Neural progenitor cell (in vitro differentiated cells): ENCODE data around the gene NTRK3. TPM values are rescaled to one million over a fixed set of nuclear protein-coding genes. Genes with fewer than 3 reads are reported as not detected.

Experiments
- DNase-seq: peaks from one replicate; pipeline ENCODE4 v3.0.0-alpha.2; 2016; ENCODE audit warnings: low spot score
- H2AFZ ChIP-seq: fragments of 200-600 bp; sonication (generic); replicated peaks from 2 replicates; pipeline ENCODE4 v1.6.1; 2016; ENCODE audit warnings: antibody characterized with exemption
- H3F3A ChIP-seq: fragments of 200-600 bp; sonication (generic); 2 replicates; pipeline ENCODE4 v1.6.1; 2016; ENCODE audit warnings: antibody characterized with exemption, low read depth
- H3K27ac ChIP-seq: fragments of 200-600 bp; sonication (generic); 2 replicates; pipeline ENCODE4 v1.5.1; 2016; ENCODE audit warnings: mild to moderate bottlenecking
- H3K27me3 ChIP-seq: fragments of 200-600 bp; sonication (generic); 2 replicates; pipeline ENCODE4 v1.6.1; 2016; ENCODE audit warnings: mild to moderate bottlenecking, moderate library complexity
- H3K36me3 ChIP-seq: fragments of 200-600 bp; sonication (generic); 2 replicates; pipeline ENCODE4 v1.5.1; 2016
- H3K4me1 ChIP-seq: fragments of 200-600 bp; sonication (generic); 2 replicates; pipeline ENCODE4 v1.6.1; 2016; ENCODE audit warnings: mixed run types
- H3K4me2 ChIP-seq: fragments of 200-600 bp; sonication (generic); 2 replicates; pipeline ENCODE4 v1.6.1; 2016
- H3K4me3 ChIP-seq: fragments of 200-600 bp; sonication (generic); 2 replicates; pipeline ENCODE4 v1.5.1; 2016
- H3K79me2 ChIP-seq: fragments of 200-600 bp; sonication (generic); 2 replicates; pipeline ENCODE4 v1.6.1; 2016; ENCODE audit warnings: low read depth
- H3K9ac ChIP-seq: fragments of 200-600 bp; sonication (generic); 2 replicates; pipeline ENCODE4 v1.6.1; 2016
- H3K9me3 ChIP-seq: fragments of 200-600 bp; sonication (generic); 2 replicates; pipeline ENCODE4 v1.5.1; 2016; ENCODE audit warnings: low read depth
- H4K20me1 ChIP-seq: fragments of 200-600 bp; sonication (generic); 2 replicates; pipeline ENCODE4 v1.6.1; 2016; ENCODE audit warnings: low read depth
- H3K27ac Mint-ChIP-seq: 3 replicates; pipeline ENCODE4 v1.8.0; 2021; ENCODE audit warnings: mixed read lengths
- H3K27me3 Mint-ChIP-seq: 2 replicates; pipeline ENCODE4 v1.8.0; 2022; ENCODE audit warnings: low read depth, mild to moderate bottlenecking, inconsistent platforms, moderate library complexity, mixed read lengths; ENCODE audit not compliant: insufficient read depth
- H3K36me3 Mint-ChIP-seq: 3 replicates; pipeline ENCODE4 v1.8.0; 2021; ENCODE audit warnings: mixed read lengths
- H3K4me1 Mint-ChIP-seq: 3 replicates; pipeline ENCODE4 v1.8.0; 2021; ENCODE audit warnings: mixed read lengths
- H3K4me3 Mint-ChIP-seq: 3 replicates; pipeline ENCODE4 v1.8.0; 2021; ENCODE audit warnings: mild to moderate bottlenecking, moderate library complexity, mixed read lengths
- H3K9me3 Mint-ChIP-seq: 3 replicates; pipeline ENCODE4 v1.8.0; 2020; ENCODE audit warnings: mixed read lengths
- CTCF ChIP-seq: fragments of 200-600 bp; sonication (generic); IDR thresholded peaks from 2 replicates; pipeline ENCODE4 v1.5.1; 2017; ENCODE audit warnings: antibody characterized with exemption, mild to moderate bottlenecking
- EZH2 ChIP-seq: fragments of 200-600 bp; sonication (generic); IDR thresholded peaks from 2 replicates; pipeline ENCODE4 v1.6.1; 2017; ENCODE audit warnings: antibody characterized with exemption, mild to moderate bottlenecking, moderate library complexity
- EZH2phosphoT487 ChIP-seq: fragments of 200-600 bp; sonication (generic); IDR thresholded peaks from 2 replicates; pipeline ENCODE4 v1.6.1; 2017; ENCODE audit warnings: antibody characterized with exemption
- total RNA-seq: library from RNA; depleted of rRNA; stranded (reverse); fragments of >200 nt; gene quantifications from 2 replicates; pipeline ENCODE4 v1.2.3, GENCODE V29; 2015; ENCODE audit warnings: low replicate concordance

NTRK3 gene
- total RNA-seq, 1 donor from 2014 or later, result 2.0 TPM

DNA sequence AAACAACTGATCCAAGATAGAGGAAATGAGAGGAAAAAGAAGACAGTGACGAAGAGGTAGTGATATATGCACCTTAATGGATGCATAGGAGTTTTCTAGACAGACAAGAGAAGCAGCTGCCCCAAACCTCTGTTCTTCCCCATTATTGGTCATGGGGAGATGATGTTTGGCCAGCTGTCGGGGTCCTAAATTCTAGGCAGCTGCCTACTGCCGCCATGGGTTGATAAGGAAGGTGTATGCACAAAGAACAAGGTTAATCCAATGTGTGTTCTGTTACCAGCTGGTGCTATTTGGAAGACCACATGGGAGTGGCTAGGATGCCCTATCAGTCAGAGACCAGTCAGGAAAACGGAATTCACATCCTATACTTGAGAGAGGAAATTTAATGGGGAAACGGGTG lies 47.4 kb downstream of the NTRK3 start:
- no peaks in the 10 kb centered on the region for H3K36me3 Mint-ChIP-seq
- Histone ChIP-seq H3K27ac (no peak overlapping the region), H3K4me3 (no peak overlapping the region), H3K4me1 (no peaks in the 10 kb centered on the region), H3F3A (no peaks in the 10 kb centered on the region), H3K27me3 (no peaks in the 10 kb centered on the region), H3K36me3 (no peaks in the 10 kb centered on the region), H2AFZ (no peak overlapping the region), H3K79me2 (no peaks in the 10 kb centered on the region), H3K9me3 (no peaks in the 10 kb centered on the region), H4K20me1 (no peaks in the 10 kb centered on the region), H3K4me2 (no peak overlapping the region), H3K9ac (no peak overlapping the region)
- peaks cover 13% of the 10 kb centered on the region for H3K4me1 Mint-ChIP-seq
- no peak for TF ChIP-seq CTCF
- no peak for TF ChIP-seq EZH2
- no peak for TF ChIP-seq EZH2phosphoT487
- no peak overlapping the region for H3K27ac Mint-ChIP-seq
- DNase-seq, result no peak
- peaks cover 3% of the 10 kb centered on the region for H3K9me3 Mint-ChIP-seq
- H3K4me3 Mint-ChIP-seq, result no peak overlapping the region
- peaks cover 11% of the 10 kb centered on the region for H3K27me3 Mint-ChIP-seq

DNA sequence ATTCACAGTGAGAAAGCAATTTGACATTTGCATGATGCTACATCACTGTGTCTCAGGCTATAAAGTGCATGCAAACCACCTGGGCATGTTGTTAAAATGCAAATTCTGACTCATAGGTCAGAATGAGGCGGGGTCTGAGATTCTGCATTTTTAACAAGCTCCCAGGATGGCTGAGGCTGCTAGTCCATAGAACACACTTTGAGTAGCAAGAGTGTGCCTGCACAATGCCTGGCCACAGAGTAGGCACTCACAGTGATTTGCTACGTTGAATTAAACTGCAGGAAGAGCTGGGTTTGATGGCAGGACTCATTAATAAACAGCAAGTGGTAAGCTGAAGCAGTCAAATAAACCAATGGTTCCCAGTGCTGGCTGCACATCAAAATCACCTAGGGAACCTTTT lies 48.1 kb downstream of the NTRK3 start:
- Mint-ChIP-seq H3K4me3 (no peak overlapping the region), H3K4me1 (peaks cover 14% of the 10 kb centered on the region), H3K27me3 (peaks cover 11% of the 10 kb centered on the region), H3K9me3 (peaks cover 3% of the 10 kb centered on the region), H3K36me3 (no peaks in the 10 kb centered on the region), H3K27ac (no peak overlapping the region)
- H3K27me3 ChIP-seq, result no peaks in the 10 kb centered on the region
- no peak overlapping the region for H3K27ac ChIP-seq
- H3F3A ChIP-seq, result no peaks in the 10 kb centered on the region
- H3K4me1 ChIP-seq, result no peaks in the 10 kb centered on the region
- no peaks in the 10 kb centered on the region for H3K36me3 ChIP-seq
- no peaks in the 10 kb centered on the region for H4K20me1 ChIP-seq
- no peak overlapping the region for H3K4me2 ChIP-seq
- no peaks in the 10 kb centered on the region for H3K79me2 ChIP-seq
- H3K9ac ChIP-seq, result no peak overlapping the region
- no peak for TF ChIP-seq EZH2phosphoT487
- no peak for TF ChIP-seq CTCF
- TF ChIP-seq EZH2, result no peak
- no peaks in the 10 kb centered on the region for H3K9me3 ChIP-seq
- no peak overlapping the region for H3K4me3 ChIP-seq
- no peak for DNase-seq
- no peak overlapping the region for H2AFZ ChIP-seq

DNA sequence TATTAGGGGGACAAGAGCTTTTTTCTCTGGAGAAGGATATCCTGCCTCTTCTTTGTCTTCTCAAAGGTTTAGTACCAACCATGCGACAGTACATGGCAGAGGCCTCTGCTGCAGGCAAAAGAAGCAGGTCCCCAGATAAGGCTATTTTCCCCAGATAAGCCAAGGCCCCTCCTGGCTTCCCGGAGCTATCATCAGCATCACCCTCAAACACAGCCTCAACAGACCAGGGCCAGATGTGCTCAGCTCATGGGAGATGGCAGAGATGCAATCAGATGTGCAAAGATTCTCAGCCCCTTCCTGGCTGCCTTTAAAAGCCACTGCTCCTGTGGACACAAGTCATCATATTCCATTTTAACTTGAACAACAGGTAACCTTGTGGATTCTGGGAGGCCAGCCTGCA lies 49.0 kb downstream of the NTRK3 start:
- H3K9ac ChIP-seq, result no peak overlapping the region
- no peak overlapping the region for H2AFZ ChIP-seq
- H3K27me3 ChIP-seq, result no peaks in the 10 kb centered on the region
- no peaks in the 10 kb centered on the region for H3K36me3 ChIP-seq
- no peak overlapping the region for H3K4me2 ChIP-seq
- Mint-ChIP-seq H3K4me1 (peaks cover 18% of the 10 kb centered on the region), H3K36me3 (no peaks in the 10 kb centered on the region), H3K9me3 (peaks cover 3% of the 10 kb centered on the region), H3K27ac (no peak overlapping the region), H3K4me3 (no peak overlapping the region), H3K27me3 (peaks cover 11% of the 10 kb centered on the region)
- no peaks in the 10 kb centered on the region for H4K20me1 ChIP-seq
- no peaks in the 10 kb centered on the region for H3F3A ChIP-seq
- no peak overlapping the region for H3K27ac ChIP-seq
- H3K9me3 ChIP-seq, result no peaks in the 10 kb centered on the region
- no peak for DNase-seq
- no peak for TF ChIP-seq EZH2
- no peak overlapping the region for H3K4me3 ChIP-seq
- H3K4me1 ChIP-seq, result no peaks in the 10 kb centered on the region
- H3K79me2 ChIP-seq, result no peaks in the 10 kb centered on the region

DNA sequence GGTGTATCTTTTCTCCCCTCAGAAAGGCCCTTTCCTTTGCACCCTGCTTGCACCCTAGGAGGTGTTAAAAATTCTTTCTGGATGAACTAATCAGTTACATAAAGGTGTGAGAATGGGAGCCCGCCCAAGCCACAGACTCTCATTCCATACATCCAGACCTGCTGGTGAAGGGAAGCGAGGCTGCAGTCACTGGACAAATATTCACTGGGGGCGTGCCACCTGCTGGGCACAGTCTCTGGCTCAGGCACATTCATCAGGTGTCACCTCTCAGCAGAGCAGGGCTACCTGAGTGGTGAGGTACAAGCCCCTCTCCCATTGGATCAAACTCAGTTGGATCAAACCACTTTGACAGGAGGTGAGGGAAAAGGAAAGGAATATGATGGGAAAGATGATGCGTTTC lies 52.0 kb downstream of the NTRK3 start:
- Histone ChIP-seq H3K27ac (no peak overlapping the region), H3K4me1 (no peaks in the 10 kb centered on the region), H3K79me2 (no peaks in the 10 kb centered on the region), H3F3A (no peaks in the 10 kb centered on the region), H3K9me3 (no peaks in the 10 kb centered on the region), H3K36me3 (no peaks in the 10 kb centered on the region), H3K9ac (no peak overlapping the region), H3K27me3 (no peaks in the 10 kb centered on the region), H3K4me2 (no peak overlapping the region), H3K4me3 (no peak overlapping the region), H4K20me1 (no peaks in the 10 kb centered on the region), H2AFZ (no peak overlapping the region)
- Mint-ChIP-seq H3K27ac (no peak overlapping the region), H3K27me3 (peaks cover 15% of the 10 kb centered on the region), H3K36me3 (no peaks in the 10 kb centered on the region), H3K9me3 (peaks cover 3% of the 10 kb centered on the region), H3K4me1 (peaks cover 18% of the 10 kb centered on the region), H3K4me3 (no peak overlapping the region)
- no peak for TF ChIP-seq EZH2
- TF ChIP-seq EZH2phosphoT487, result no peak
- TF ChIP-seq CTCF, result no peak
- no peak for DNase-seq
